A549 (cell line): ENCODE data around the gene LPAR5.

Experiments used
- CTCF ChIP-seq: fragments of >200 bp; sonication (Bioruptor Twin); formaldehyde crosslinking; IDR thresholded peaks from 3 replicates; pipeline ENCODE4 v1.5.1; 2016
- MAX ChIP-seq: IDR thresholded peaks from 2 replicates; pipeline ENCODE4 v1.6.1; 2012
- MAZ ChIP-seq: fragments of 150-350 bp; IDR thresholded peaks from 2 replicates; pipeline ENCODE4 v1.6.1; 2014; ENCODE audit warnings: antibody characterized with exemption, low read depth, low read length, borderline replicate concordance
- NFE2L2 ChIP-seq: fragments of 150-350 bp; conservative IDR thresholded peaks from 2 replicates; pipeline ENCODE4 v1.6.1; 2014; ENCODE audit warnings: low read length
- REST ChIP-seq: fragments of 200-600 bp; sonication (generic); IDR thresholded peaks from 2 replicates; pipeline ENCODE4 v1.6.1; 2016; ENCODE audit warnings: antibody characterized with exemption, mild to moderate bottlenecking, moderate library complexity
- SMC3 ChIP-seq: fragments of >200 bp; sonication (Bioruptor Twin); formaldehyde crosslinking; IDR thresholded peaks from 3 replicates; pipeline ENCODE4 v1.6.1; 2018; ENCODE audit warnings: inconsistent platforms
- ZSCAN20 ChIP-seq: fragments of 250-450 bp; sonication (Bioruptor Pico); IDR thresholded peaks from 2 replicates; pipeline ENCODE4 v1.8.0; 2022; ENCODE audit warnings: mild to moderate bottlenecking, moderate library complexity

GRCh38 chr12:6575648-6576047, 60.1 kb downstream of the LPAR5 start:
- TF ChIP-seq ZSCAN20 (CRISPR knock-in tag) (no peak), NFE2L2 (no peak), CTCF (no peak), REST (no peak), MAX (no peak), MAZ (no peak), SMC3 (no peak)
